ENCODE data around the gene ARHGEF16.

The ARHGEF16 gene

DNA sequence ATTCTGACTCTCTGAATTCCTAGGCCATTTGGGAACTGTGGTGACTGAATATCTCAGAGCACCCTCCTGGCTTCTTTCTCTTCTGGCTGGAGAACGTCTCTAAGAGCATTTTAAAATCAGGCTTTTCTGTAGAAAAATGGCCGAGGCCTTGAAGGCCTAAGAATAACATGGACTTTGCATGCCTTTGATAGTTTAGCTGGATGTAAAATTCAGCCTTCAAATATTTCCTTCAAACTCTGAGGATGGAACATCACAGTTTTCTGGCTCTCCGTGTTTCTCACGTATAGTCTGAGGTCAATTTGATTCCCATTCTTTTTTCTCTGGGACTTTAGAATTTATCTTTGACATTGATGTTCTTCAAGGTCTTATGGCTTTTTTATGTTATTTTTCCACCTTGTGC lies 34.0 kb downstream of the ARHGEF16 start:
- DNase-seq: no peak

GRCh38 chr1:3490046-3490745 lies 35.7 kb downstream of the ARHGEF16 start:
- DNase-seq: no peak

- DNase-seq: no peak
These were observed 37.1 kb downstream of the ARHGEF16 start for GRCh38 chr1:3491291-3492246.

DNA sequence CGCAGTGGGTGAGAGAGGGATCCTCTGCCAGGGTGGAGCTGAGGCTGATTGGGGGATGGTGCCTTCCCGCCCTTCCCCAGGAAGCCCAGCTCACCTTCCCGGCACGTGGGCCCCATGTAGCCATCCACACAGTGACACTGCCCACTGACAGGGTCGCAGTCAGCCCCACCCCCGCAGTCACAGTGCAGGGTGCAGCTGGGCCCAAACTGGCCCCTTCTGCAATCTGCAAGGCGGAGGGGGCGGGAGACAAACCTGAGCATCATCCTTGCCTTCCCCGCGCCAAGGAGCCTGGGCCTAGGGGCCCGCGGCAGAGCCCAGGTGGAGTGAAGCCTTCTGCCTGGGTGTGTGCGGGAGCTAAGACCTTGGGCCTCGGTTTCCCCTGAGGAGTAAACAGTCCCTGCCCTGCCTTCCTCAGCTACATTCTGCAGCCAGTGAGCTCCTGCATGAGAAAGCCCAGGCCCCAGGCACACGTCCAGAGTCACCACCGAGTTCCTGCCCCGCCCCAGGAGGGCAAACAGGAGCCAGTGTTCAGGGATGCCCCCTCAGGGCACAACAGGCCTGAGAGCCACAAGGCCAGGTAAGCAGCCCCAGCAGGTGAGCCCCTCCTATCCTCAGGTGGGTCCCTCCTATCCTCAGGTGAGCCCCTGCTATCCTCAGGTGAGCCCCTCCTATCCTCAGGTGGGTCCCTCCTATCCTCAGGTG lies 38.2 kb downstream of the ARHGEF16 start:
- DNase-seq: no peak

GRCh38 chr1:3494321-3495308 lies 40.1 kb downstream of the ARHGEF16 start:
- no peak for DNase-seq

- no peak for DNase-seq
These were observed 41.6 kb downstream of the ARHGEF16 start for GRCh38 chr1:3495776-3496745.

DNA sequence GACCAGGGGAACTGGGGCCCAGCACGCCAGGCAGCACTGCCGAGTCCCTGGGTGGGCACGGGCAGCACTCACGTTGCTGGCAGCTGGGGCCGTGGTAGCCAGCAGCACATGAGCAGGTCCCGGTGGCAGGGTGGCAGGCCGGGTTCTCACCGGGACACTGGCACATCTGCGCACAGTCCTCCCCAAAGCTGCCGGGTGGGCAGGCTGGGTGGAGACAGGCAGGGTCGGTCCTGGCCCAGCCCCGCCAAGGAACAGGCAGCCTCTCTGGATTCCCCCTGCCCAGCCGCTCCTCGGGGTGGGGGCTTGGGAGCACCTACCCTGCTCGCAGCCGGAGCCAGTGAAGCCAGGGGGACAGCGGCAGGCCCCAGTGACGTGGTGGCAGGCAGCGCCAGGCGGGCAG lies 42.5 kb downstream of the ARHGEF16 start:
- DNase-seq: no peak

GRCh38 chr1:3497521-3497920 lies 43.1 kb downstream of the ARHGEF16 start:
- DNase-seq: no peak

GRCh38 chr1:3498246-3498930 lies 43.9 kb downstream of the ARHGEF16 start:
- no peak for DNase-seq

- no peak for DNase-seq
These were observed 44.5 kb downstream of the ARHGEF16 start for GRCh38 chr1:3498986-3499385.

GRCh38 chr1:3499611-3500010 lies 45.1 kb downstream of the ARHGEF16 start:
- no peak for DNase-seq

DNA sequence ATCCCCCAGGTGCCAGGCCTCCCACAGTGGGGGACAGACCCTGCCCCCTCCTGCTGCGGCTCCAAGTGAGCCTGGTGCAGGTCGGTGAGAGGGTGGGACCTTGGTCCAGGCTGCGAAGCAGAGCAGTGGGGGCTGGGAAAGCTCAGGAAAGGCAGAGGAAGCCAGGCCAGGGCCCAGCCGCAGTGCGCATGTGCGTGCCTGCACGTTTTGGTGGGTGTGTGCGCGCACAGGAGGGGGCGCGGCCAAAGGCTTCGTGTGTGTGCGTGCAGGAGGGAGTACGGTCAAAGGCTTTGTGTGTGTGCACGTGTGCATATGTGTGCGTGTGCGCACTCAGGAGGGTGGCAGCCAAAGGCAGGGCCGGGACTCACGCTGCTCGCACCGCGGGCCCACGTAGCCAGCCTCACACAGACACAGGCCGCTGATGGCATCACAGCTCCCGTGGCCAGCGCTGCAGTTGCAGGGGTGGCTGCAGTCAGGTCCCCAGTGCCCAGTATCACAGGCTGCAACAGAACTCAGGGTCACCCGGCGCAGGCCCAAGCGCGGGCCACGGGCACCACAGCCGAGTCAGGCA lies 45.9 kb downstream of the ARHGEF16 start:
- DNase-seq: no peak

DNA sequence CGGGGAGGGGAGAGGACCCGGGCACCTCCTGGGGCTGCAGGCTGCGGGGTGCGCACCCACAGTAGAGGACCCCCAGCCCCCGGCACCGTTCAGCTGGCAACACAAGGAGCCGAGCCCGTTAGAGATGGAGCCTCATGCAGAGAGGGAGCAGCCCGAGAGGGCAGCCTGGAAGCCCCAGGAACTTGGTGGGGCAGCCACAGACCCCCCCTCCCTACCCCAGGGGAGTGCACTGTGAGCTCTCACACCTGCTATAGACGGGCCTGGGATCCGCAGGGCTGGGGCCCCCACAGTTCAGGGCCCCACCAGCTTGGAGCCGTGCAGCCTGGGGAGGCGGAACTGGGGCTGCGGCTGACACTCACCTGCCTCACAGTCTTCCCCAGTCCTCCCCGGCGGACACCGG lies 47.0 kb downstream of the ARHGEF16 start:
- no peak for DNase-seq

DNA sequence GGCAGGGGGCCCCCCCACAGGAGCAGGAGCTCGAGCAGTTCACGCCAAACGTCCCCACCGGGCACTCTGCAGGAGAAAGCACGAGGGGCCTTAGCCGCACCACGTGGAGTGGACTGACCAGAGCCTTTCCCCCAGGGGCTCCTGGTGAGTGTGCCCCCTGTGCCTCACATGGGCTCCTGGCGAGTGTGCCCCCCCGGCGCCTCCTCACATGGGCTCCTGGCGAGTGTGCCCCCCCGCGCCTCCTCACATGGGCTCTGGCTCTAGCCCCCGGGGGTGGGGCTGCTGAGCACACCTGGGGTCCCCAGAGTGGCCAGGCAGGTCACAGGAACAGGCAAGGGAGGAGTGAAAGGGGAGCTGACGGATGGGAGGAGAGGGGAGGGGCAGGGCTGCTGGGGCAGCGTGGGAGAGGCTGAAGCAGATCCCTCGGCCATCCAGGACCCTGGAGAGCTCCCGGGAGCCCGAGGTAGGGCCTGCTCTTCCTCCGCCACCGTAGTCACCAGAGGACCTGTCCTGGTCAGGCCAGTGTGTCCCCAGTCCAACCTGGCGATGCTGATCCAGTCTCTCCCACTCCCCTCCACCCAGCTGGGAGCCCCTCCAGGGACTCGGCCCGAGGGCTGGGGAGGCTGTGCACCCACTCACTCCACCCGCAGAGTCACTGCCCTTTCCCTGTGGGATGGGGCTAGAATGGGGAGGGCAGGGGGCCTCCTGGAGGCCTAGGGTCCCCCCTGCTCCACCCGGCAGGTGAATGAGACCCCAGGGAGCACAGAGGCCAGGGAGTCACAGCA lies 47.6 kb downstream of the ARHGEF16 start:
- no peak for DNase-seq

GRCh38 chr1:3502641-3503524 lies 48.4 kb downstream of the ARHGEF16 start:
- DNase-seq: no peak

GRCh38 chr1:3503525-3503886 lies 49.0 kb downstream of the ARHGEF16 start:
- DNase-seq: no peak

DNA sequence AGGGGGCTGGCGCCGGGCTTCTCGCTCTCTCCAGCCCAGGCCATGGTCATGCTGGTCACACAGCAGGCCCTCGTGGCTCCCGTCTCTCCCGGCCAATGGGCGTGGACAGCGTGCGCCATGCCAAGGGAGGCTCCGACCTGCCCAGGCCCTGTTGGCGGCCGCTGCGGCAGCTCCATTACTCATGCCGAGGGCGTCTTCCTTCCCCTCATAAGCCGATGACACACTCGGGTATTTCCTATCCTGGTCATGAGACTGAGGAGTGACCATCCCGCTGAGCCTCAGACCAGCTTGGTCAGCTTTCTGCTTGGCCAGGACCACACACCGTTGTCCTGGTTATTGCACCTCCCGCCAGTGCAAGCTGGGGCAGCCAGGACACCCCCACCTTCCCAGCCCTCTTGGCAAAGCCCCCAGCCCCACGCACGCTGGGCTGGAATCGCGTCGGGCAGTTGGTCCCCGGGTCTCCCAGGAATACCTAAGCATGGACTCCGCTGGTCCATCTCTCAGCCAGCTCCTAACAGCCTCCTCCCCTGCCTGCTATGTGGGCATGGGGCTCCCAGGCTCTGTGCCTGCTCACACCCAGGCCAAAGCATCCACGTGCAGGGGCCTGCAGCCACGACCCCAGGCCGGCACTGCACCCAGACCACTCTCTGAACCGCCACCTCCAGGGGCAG lies 49.8 kb downstream of the ARHGEF16 start:
- no peak for DNase-seq

DNA sequence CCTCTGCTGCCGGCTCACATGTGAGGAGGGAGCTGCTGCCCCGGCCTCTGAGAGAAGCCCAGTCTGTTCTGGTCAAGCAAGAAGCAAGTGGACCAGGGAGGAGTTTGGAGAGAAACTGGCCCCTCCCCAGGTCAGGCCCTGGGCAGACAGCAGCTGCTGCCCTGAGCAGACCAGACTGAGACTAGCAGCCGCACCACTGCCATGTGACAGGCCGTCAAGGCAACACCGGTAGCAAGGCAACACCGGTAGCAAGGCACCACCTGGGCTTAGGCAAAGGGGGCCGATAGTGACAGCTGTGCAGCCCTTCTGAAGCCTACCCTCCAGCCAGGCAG lies 50.3 kb downstream of the ARHGEF16 start:
- no peak for DNase-seq

All from SHP77 treated with DMSO at 0.1 percent for 48 hours (cell line).